Left lung (tissue), 10 donors: ENCODE results near the gene USF1. TPM values are rescaled to one million over a fixed set of nuclear protein-coding genes. Genes with fewer than 3 reads are reported as not detected.
"Not testable (repeated sequence)": the region's sequence is repeated elsewhere in the genome, so short reads cannot be mapped to it uniquely, and the experiment has no call there.

Experiments used
- ATAC-seq: fragments of 200-7000 bp; cut with Tn5 transposase; one replicate; pipeline ENCODE4 v1.9.1; 2020; ENCODE audit warnings: moderate library complexity
- DNase-seq, 4 donors: peaks; one replicate each; pipeline ENCODE4 v3.0.0-alpha.2; 2013 to 2020
- H3K27ac ChIP-seq, 2 donors: fragments of 200-600 bp; sonication (generic) in 1 of 2; one replicate each; pipeline versions ENCODE4 v1.5.0 to v1.8.0; 2020 to 2021
- H3K27me3 ChIP-seq, 2 donors: fragments of 200-600 bp; sonication (generic) in 1 of 2; one replicate each; pipeline versions ENCODE4 v1.5.0 to v1.8.0; 2020 to 2021
- H3K36me3 ChIP-seq, 2 donors: fragments of 200-600 bp; sonication (generic) in 1 of 2; one replicate each; pipeline versions ENCODE4 v1.5.0 to v1.8.0; 2020 to 2021
- H3K4me1 ChIP-seq, 2 donors: fragments of 200-600 bp; one replicate each; pipeline ENCODE4 v1.8.0; 2021
- H3K4me3 ChIP-seq, 2 donors: fragments of 200-600 bp; sonication (generic) in 1 of 2; one replicate each; pipeline versions ENCODE4 v1.5.0 to v1.8.0; 2020 to 2021; ENCODE audit warnings: mild to moderate bottlenecking in 1 of 2
- H3K9me3 ChIP-seq, 2 donors: fragments of 200-600 bp; sonication (generic) in 1 of 2; one replicate each; pipeline versions ENCODE4 v1.5.0 to v1.8.0; 2020 to 2021
- CTCF ChIP-seq, 2 donors: fragments of 200-600 bp; sonication (generic) in 1 of 2; IDR thresholded peaks; one replicate each; pipeline versions ENCODE4 v1.5.0 to v1.8.0; 2021; ENCODE audit warnings: antibody characterized with exemption in 2 of 2
- intact Hi-C, 2 donors: fragments of 100-400 bp; cut with DNase I; formaldehyde crosslinking; loops; one replicate each; pipeline versions ENCODE4 v1.11.2 to v1.14.2; 2022
- polyA plus RNA-seq, 6 donors: library from polyadenylated mRNA; unstranded; fragments of 120-200 nt; gene quantifications; one replicate each; pipeline ENCODE4 v1.2.1, GENCODE V29; 2013; ENCODE audit not compliant: insufficient read length in 6 of 6
- total RNA-seq, 2 donors: library from RNA; stranded (reverse); fragmentation: NEBNext Ultra II Directional; extraction: Animal tissue kit (Norgen Biotek cat#: 25700); gene quantifications; one replicate each; pipeline ENCODE4 v1.2.1, GENCODE V29; 2021
- donor health status: DM: no; HTN: yes; CAD: no.
- donor health status: DM: no; HTN: no; CAD: no.

Gene USF1
- total and polyA plus RNA-seq, 8 donors: 56.1 to 75.4 (median 66.5) TPM

- ATAC-seq (peak; percentile 87), DNase-seq (peak; percentile 63 to 94 (median 94))
- Histone ChIP-seq H3K27me3 (no peaks in the 10 kb centered on the region), H3K4me1 (peaks cover 8 to 41% of the 10 kb centered on the region in 2 donors), H3K27ac (peak overlapping the region; percentile 83 to 93), H3K9me3 (no peaks in the 10 kb centered on the region), H3K36me3 (no peaks in the 10 kb centered on the region), H3K4me3 (peak overlapping the region; percentile 77 to 93)
- no peak for TF ChIP-seq CTCF (IDR thresholded peaks at IDR 0.05)
- intact Hi-C loops: no loop called here
These were observed 24.4 kb downstream of the USF1 start for GRCh38 chr1:161021165-161021969.

DNA sequence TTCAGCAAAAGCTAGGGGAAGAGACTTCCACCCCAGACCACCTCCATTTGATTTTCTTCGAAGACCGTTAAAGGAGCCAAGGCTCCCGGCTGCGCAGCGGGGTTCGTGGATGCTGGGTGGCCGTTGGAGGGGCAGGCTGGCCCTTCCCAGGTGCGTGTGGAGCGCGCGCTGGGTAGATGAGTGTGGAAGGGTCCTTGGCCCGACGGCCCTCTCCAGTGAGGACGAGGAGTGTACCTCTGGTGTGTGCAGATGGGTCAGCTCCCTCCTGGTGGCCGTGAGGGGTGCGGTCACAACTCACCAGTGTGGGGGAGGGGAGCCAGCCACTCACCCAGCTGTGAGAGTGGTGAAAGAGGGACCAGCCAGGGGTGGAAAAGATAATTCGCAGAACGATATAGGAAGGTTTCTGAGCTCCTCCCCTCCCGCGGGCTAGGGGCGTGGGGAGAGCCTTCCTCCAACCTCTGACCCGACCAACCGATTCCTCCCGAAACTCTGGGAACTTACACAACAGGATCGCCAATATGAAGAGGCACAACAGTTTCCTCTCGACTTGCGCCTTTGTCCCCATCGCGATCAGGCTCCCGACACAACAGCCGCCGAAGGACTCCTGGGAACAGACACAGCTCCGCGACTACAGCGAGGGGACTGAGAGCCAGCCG lies 25.1 kb downstream of the USF1 start, which contains the start of gene F11R:
Gene F11R (minus strand): TSS at position 644 of the 656 bp plus-strand sequence. CDS start 79 bp downstream, at position 565.
- Histone ChIP-seq H3K27ac (peak within 1 kb of the TSS; percentile 83 to 93), H3K4me1 (peaks cover 8 to 48% of the 10 kb centered on the region in 2 donors), H3K4me3 (peak within 1 kb of the TSS; percentile 77 to 93), H3K9me3 (no peaks in the 10 kb centered on the region), H3K36me3 (no peaks in the 10 kb centered on the region), H3K27me3 (no peaks in the 10 kb centered on the region)
- DNase-seq: peak in 3 of 4 donors; percentile 57 to 82 (median 58)
- intact Hi-C loops: no loop called here
- peak; percentile 58 for ATAC-seq
- TF ChIP-seq CTCF (IDR thresholded peaks at IDR 0.05): peak in 1 of 2 donors; percentile 29

GRCh38 chr1:161019751-161020495 lies 25.9 kb downstream of the USF1 start:
- Histone ChIP-seq H3K9me3 (no peaks in the 10 kb centered on the region), H3K36me3 (no peaks in the 10 kb centered on the region), H3K4me3 (peak overlapping the region; percentile 77 to 93), H3K27me3 (no peaks in the 10 kb centered on the region), H3K4me1 (peaks cover 8 to 55% of the 10 kb centered on the region in 2 donors), H3K27ac (peak overlapping the region; percentile 83 to 93)
- no peak for TF ChIP-seq CTCF (IDR thresholded peaks at IDR 0.05)
- ATAC-seq: peak; percentile 4
- intact Hi-C loops: no loop called here
- peak in 1 of 4 donors; percentile 34 for DNase-seq

DNA sequence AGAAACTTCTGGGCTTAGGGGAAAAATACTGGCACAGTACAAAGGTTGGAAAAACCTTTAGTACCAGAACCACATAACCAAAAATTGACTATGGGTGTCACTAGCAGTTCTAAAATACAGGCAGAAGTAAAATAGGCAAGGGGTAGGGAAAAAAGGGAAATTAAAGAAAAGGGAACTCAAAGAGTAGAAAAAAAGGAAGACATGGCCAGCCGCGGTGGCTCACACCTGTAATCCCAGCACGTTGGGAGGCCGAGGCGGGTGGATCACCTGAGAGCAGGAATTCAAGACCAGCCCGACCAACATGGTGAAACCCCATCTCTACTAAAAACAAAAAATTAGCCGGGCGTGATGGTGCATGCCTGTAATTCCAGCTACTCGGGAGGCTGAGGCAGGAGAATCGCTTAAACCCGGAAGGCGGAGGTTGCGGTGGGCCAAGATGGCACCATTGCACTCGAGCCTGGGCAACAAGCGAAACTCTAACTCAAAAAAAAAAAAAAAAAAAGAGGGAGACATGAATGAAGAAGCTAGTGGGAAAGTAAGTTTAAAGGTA lies 26.6 kb downstream of the USF1 start:
- Histone ChIP-seq H3K27ac (peak overlapping the region; percentile 83 to 93), H3K4me3 (peak overlapping the region; percentile 77 to 93), H3K4me1 (peaks cover 13 to 62% of the 10 kb centered on the region in 2 donors)
- H3K27me3 ChIP-seq, intact Hi-C loops, ATAC-seq, DNase-seq, H3K36me3 ChIP-seq, H3K9me3 ChIP-seq: not testable (repeated sequence)

- Histone ChIP-seq H3K4me3 (peak overlapping the region in 1 of 2 donors; percentile 93), H3K27me3 (no peaks in the 10 kb centered on the region), H3K9me3 (no peaks in the 10 kb centered on the region), H3K4me1 (peaks cover 14 to 68% of the 10 kb centered on the region in 2 donors), H3K27ac (peak overlapping the region; percentile 83 to 93), H3K36me3 (no peaks in the 10 kb centered on the region)
- no peak for ATAC-seq
- TF ChIP-seq CTCF (IDR thresholded peaks at IDR 0.05): no peak
- intact Hi-C loops: no loop called here
- DNase-seq: no peak
These were observed 27.2 kb downstream of the USF1 start for GRCh38 chr1:161018631-161018930.
